ENCODE data around the gene CXCL10.

DNA sequence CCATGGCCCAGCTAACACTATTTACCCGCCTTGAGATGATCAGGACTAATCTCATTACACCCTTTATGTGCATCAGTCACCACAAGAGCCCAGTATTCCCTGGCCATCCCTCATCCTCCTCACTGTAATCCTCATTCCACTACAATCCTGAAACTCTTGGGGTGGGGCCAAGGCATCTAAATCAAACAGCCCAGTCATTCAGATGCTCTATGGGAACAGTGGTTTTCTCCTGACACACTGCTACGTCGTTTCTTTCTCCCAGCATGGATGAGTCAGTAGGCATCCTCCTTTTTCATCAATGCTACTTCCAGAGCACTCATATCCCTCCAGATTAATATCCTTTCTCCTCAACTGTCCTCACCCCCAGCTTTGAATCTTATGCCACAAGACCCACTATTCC is 38.2 kb downstream of the CXCL10 start:
- TF ChIP-seq, protein P1, sequence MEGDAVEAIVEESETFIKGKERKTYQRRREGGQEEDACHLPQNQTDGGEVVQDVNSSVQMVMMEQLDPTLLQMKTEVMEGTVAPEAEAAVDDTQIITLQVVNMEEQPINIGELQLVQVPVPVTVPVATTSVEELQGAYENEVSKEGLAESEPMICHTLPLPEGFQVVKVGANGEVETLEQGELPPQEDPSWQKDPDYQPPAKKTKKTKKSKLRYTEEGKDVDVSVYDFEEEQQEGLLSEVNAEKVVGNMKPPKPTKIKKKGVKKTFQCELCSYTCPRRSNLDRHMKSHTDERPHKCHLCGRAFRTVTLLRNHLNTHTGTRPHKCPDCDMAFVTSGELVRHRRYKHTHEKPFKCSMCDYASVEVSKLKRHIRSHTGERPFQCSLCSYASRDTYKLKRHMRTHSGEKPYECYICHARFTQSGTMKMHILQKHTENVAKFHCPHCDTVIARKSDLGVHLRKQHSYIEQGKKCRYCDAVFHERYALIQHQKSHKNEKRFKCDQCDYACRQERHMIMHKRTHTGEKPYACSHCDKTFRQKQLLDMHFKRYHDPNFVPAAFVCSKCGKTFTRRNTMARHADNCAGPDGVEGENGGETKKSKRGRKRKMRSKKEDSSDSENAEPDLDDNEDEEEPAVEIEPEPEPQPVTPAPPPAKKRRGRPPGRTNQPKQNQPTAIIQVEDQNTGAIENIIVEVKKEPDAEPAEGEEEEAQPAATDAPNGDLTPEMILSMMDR (IDR thresholded peaks at IDR 0.05 in 4 of 5, conservative IDR thresholded peaks at IDR 0.05 in 1 of 5) = no peak
- no peak for TF ChIP-seq POLR2A (IDR thresholded peaks at IDR 0.05)
